Caco-2 (cell line): ENCODE results near the gene CHCHD6. TPM values are rescaled to one million over a fixed set of nuclear protein-coding genes. Genes with fewer than 3 reads are reported as not detected.

ENCODE experiments used
- BruUV-seq: library from RNA; stranded (reverse); fragments of 400-500 nt; replicated peaks from 2 replicates; lab custom pipeline; 2021; lab: Mats Ljungman, UMichigan
- CTCF ChIA-PET: fragments of 300-600 bp; sonication (Branson Sonifier 250); formaldehyde crosslinking; loops from one replicate; lab custom pipeline; 2022; ENCODE audit warnings: antibody characterized with exemption; lab: Charles Lee
- POLR2A ChIA-PET: fragments of 300-600 bp; sonication (Branson Sonifier 250); formaldehyde crosslinking; loops from one replicate; lab custom pipeline; 2022; ENCODE audit warnings: antibody characterized with exemption; lab: Charles Lee
- DNase-seq, 2 experiments: peaks; one replicate each; pipeline versions ENCODE4 v3.0.0 to v3.0.0-alpha.2; 2020 to 2022
- H3K27me3 ChIP-seq: replicated peaks from 2 replicates; pipeline ENCODE4 v1.6.0; 2011; ENCODE audit warnings: low read length; ENCODE audit not compliant: control insufficient read depth, insufficient read depth
- H3K36me3 ChIP-seq: 2 replicates; pipeline ENCODE4 v1.5.1; 2011; ENCODE audit warnings: low read length; ENCODE audit not compliant: control insufficient read depth, insufficient read depth
- H3K4me1 ChIP-seq: fragments of 250-450 bp; sonication (Bioruptor Pico); 2 replicates; pipeline ENCODE4 v1.5.1; 2020; ENCODE audit warnings: mild to moderate bottlenecking
- H3K4me3 ChIP-seq: 2 replicates; pipeline ENCODE4 v1.5.1; 2011; ENCODE audit warnings: low read depth, mild to moderate bottlenecking, control low read depth, low read length
- H3K9me3 ChIP-seq: fragments of 250-450 bp; sonication (Bioruptor Pico); 2 replicates; pipeline ENCODE4 v1.5.1; 2020; ENCODE audit warnings: mild to moderate bottlenecking, moderate library complexity
- H3K27ac Mint-ChIP-seq: one replicate; pipeline ENCODE4 v1.8.0; 2022; ENCODE audit warnings: mixed read lengths; ENCODE audit not compliant: unreplicated experiment
- H3K27me3 Mint-ChIP-seq: one replicate; pipeline ENCODE4 v1.8.0; 2022; ENCODE audit warnings: mixed read lengths; ENCODE audit not compliant: insufficient read depth, unreplicated experiment
- H3K36me3 Mint-ChIP-seq: one replicate; pipeline ENCODE4 v1.8.0; 2022; ENCODE audit warnings: mild to moderate bottlenecking, mixed read lengths; ENCODE audit not compliant: insufficient read depth, unreplicated experiment
- H3K4me1 Mint-ChIP-seq: one replicate; pipeline ENCODE4 v1.8.0; 2022; ENCODE audit warnings: low read depth, mixed read lengths; ENCODE audit not compliant: unreplicated experiment
- H3K4me3 Mint-ChIP-seq: one replicate; pipeline ENCODE4 v1.8.0; 2022; ENCODE audit warnings: mild to moderate bottlenecking, moderate library complexity, mixed read lengths; ENCODE audit not compliant: unreplicated experiment
- H3K9me3 Mint-ChIP-seq: one replicate; pipeline ENCODE4 v1.8.0; 2022; ENCODE audit warnings: mixed read lengths; ENCODE audit not compliant: unreplicated experiment
- intact Hi-C: fragments of 100-400 bp; cut with micrococcal nuclease; formaldehyde crosslinking; loops from one replicate; pipeline ENCODE4 v1.10.0; 2022; ENCODE audit not compliant: unreplicated experiment
- total RNA-seq: library from RNA; stranded (reverse); gene quantifications from 2 replicates; pipeline ENCODE4 v1.2.3, GENCODE V29; 2022
- TF ChIP-seq, protein P1 (sequence below), 2 experiments: fragments of 200-600 bp in 1 of 2; IDR thresholded peaks; 1 replicate in 1 of 2; 2 replicates in 1 of 2; pipeline versions ENCODE4 v1.5.1 to v1.8.0; 2011 to 2022; ENCODE audit warnings: antibody characterized with exemption in 1 of 2, control low read depth in 1 of 2, inconsistent platforms in 1 of 2, low read depth in 1 of 2, low read length in 1 of 2, mild to moderate bottlenecking in 1 of 2, moderate library complexity in 1 of 2; ENCODE audit not compliant: insufficient read depth in 1 of 2, severe bottlenecking in 1 of 2, unreplicated experiment in 1 of 2

Gene CHCHD6
- total RNA-seq, 1 experiment from 2014 or later: 49.5 TPM

DNA sequence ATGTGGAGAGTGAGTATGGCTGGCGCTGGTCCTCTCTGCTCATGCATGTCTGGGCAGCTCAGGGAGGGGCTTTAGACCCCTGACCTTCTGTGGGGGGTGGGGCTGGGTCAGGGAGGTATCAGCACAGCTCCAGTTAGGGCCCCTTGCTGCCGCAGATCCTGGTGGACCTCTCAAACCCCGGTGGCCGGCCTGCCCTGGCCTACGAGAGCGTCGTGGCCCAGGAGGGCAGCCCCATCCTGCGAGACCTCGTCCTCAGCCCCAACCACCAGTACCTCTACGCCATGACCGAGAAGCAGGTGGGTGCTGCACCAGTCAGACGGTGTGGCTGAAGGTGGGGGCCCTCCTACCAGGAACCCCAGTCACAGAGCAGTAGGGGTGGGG lies 299.1 kb downstream of the CHCHD6 start:
- Histone ChIP-seq H3K4me3 (no peak overlapping the region), H3K36me3 (no peaks in the 10 kb centered on the region; the same call in 1 of the 2 replicates), H3K4me1 (no peaks in the 10 kb centered on the region), H3K9me3 (no peaks in the 10 kb centered on the region), H3K27me3 (no peaks in the 10 kb centered on the region)
- BruUV-seq: no TSS peak
- Mint-ChIP-seq H3K27ac (no peak overlapping the region), H3K4me3 (no peak overlapping the region), H3K36me3 (peaks cover 26% of the 10 kb centered on the region), H3K27me3 (no peaks in the 10 kb centered on the region), H3K9me3 (no peaks in the 10 kb centered on the region), H3K4me1 (no peaks in the 10 kb centered on the region)
- CTCF ChIA-PET: no interaction called here
- no peak for DNase-seq
- intact Hi-C loops: no loop called here
- POLR2A ChIA-PET: no interaction called here
- TF ChIP-seq, protein P1, sequence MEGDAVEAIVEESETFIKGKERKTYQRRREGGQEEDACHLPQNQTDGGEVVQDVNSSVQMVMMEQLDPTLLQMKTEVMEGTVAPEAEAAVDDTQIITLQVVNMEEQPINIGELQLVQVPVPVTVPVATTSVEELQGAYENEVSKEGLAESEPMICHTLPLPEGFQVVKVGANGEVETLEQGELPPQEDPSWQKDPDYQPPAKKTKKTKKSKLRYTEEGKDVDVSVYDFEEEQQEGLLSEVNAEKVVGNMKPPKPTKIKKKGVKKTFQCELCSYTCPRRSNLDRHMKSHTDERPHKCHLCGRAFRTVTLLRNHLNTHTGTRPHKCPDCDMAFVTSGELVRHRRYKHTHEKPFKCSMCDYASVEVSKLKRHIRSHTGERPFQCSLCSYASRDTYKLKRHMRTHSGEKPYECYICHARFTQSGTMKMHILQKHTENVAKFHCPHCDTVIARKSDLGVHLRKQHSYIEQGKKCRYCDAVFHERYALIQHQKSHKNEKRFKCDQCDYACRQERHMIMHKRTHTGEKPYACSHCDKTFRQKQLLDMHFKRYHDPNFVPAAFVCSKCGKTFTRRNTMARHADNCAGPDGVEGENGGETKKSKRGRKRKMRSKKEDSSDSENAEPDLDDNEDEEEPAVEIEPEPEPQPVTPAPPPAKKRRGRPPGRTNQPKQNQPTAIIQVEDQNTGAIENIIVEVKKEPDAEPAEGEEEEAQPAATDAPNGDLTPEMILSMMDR (IDR thresholded peaks at IDR 0.05; ENCODE audit: insufficient read depth in 1 of 2, low read depth in 1 of 2, low read length in 1 of 2, severe bottlenecking in 1 of 2, unreplicated experiment in 1 of 2): no peak

DNA sequence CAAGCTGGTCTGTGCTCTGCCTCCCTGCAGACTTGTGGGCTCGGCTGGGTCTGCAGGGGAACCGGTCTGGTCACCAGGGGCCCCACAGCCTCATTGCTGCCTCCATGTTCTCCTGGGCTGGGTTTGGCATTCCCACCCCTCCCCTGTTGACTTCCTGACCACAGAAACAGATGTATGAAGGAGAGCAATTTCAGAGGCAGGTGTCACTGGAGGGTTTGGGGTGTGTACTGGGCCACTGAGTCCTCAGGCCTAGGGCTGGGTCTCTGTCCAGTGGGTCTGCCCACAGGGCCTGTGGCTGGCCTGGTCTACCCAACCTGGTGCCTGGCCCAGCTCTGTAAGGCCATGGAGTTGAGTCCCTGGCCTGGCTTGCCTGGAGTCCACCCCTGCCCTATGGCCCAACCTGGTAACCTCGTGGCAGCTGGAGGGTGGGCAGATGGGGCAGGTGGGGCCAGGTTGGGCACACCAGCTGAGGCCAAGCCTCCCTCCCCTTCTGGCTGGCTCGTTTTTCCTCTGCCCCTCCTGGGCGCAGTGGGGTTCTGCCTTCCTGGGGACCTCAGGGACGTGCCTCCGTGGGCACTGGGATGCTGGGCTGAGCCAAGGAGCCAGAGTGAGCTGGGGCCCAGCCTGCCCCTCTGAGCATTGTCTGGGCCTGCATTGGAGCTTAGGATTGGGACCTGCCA lies 299.7 kb downstream of the CHCHD6 start:
- Mint-ChIP-seq H3K4me3 (no peak overlapping the region), H3K9me3 (no peaks in the 10 kb centered on the region), H3K27me3 (no peaks in the 10 kb centered on the region), H3K27ac (peak overlapping the region; percentile 42), H3K36me3 (peaks cover 31% of the 10 kb centered on the region), H3K4me1 (no peaks in the 10 kb centered on the region)
- DNase-seq: no peak
- intact Hi-C loops: no loop called here
- ChIA-PET CTCF (no interaction called here), POLR2A (no interaction called here)
- Histone ChIP-seq H3K9me3 (no peaks in the 10 kb centered on the region), H3K36me3 (no peaks in the 10 kb centered on the region; the same call in 1 of the 2 replicates), H3K27me3 (no peaks in the 10 kb centered on the region), H3K4me3 (no peak overlapping the region), H3K4me1 (no peaks in the 10 kb centered on the region)
- TF ChIP-seq, protein P1 (IDR thresholded peaks at IDR 0.05; ENCODE audit: insufficient read depth in 1 of 2, low read depth in 1 of 2, low read length in 1 of 2, severe bottlenecking in 1 of 2, unreplicated experiment in 1 of 2): no peak
- BruUV-seq: no TSS peak

DNA sequence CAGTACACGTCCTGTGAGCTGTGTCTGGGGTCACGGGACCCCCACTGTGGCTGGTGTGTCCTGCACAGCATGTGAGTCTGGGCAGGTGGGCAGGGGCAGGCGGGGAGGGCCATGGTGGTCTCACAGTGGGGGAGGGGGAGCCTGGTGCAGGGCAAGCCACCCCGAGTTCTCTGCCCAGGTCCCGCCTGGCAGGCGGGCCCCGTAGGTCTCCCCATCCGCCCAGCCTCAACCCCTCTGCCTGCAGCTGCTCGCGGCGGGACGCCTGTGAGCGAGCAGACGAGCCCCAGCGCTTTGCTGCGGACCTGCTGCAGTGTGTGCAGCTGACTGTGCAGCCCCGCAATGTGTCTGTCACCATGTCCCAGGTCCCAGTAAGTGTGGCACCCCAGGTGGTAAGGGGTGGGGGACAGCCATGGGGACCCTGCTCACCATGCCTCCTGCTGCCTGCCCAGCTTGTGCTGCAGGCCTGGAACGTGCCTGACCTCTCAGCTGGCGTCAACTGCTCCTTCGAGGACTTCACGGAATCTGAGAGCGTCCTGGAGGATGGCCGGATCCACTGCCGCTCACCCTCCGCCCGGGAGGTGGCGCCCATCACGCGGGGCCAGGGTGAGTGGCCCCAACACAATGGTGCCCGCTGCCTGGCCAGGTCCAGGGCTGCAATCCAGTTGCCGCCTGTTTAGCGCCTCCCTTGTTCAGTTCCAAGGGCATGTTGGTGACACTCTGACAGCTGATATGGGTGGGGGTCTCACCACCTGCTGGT lies 300.8 kb downstream of the CHCHD6 start:
- H3K27ac Mint-ChIP-seq: peak overlapping the region; percentile 42
- intact Hi-C loops: no loop called here
- H3K4me3 Mint-ChIP-seq: no peak overlapping the region
- ChIA-PET CTCF (no interaction called here), POLR2A (no interaction called here)
- no peaks in the 10 kb centered on the region for H3K27me3 Mint-ChIP-seq
- Histone ChIP-seq H3K36me3 (no peaks in the 10 kb centered on the region; the same call in 1 of the 2 replicates), H3K9me3 (no peaks in the 10 kb centered on the region), H3K27me3 (no peaks in the 10 kb centered on the region), H3K4me1 (no peaks in the 10 kb centered on the region), H3K4me3 (no peak overlapping the region)
- DNase-seq: no peak
- BruUV-seq: no TSS peak
- no peaks in the 10 kb centered on the region for H3K4me1 Mint-ChIP-seq
- TF ChIP-seq, protein P1 (IDR thresholded peaks at IDR 0.05; ENCODE audit: insufficient read depth in 1 of 2, low read depth in 1 of 2, low read length in 1 of 2, severe bottlenecking in 1 of 2, unreplicated experiment in 1 of 2): no peak
- no peaks in the 10 kb centered on the region for H3K9me3 Mint-ChIP-seq
- H3K36me3 Mint-ChIP-seq: peaks cover 36% of the 10 kb centered on the region
